Right ventricle myocardium inferior (tissue), 1 donor: ENCODE data around the gene PAK3. TPM values are rescaled to one million over a fixed set of nuclear protein-coding genes. Genes with fewer than 3 reads are reported as not detected.

ENCODE experiments used
- ATAC-seq: fragments of 200-7000 bp; cut with Tn5 transposase; one replicate; pipeline ENCODE4 v1.9.1; 2020; ENCODE audit warnings: mild to moderate bottlenecking, moderate library complexity
- DNase-seq: peaks from one replicate; pipeline ENCODE4 v3.0.0; 2021; ENCODE audit errors: missing footprints
- intact Hi-C: fragments of 100-400 bp; cut with DNase I; formaldehyde crosslinking; loops from one replicate; pipeline ENCODE4 v1.11.0; 2022
- long read RNA-seq: library from polyadenylated mRNA; unstranded; transcript quantifications from one replicate; pipeline ENCODE4 v2.0.0, GENCODE V29; 2021
- total RNA-seq: library from RNA; stranded (reverse); fragmentation: NEBNext Ultra II Directional; extraction: Animal tissue kit (Norgen Biotek cat#: 25700); gene quantifications from one replicate; pipeline ENCODE4 v1.2.1, GENCODE V29; 2021
- donor health status: DM: no; HTN: yes; CAD: no; lungs with severe emphysema.

PAK3 gene
- total RNA-seq: 0.60 TPM
- long read RNA-seq, partial matches to known transcripts: 1 of 2 reads
- long read RNA-seq, other reads (novel, unspliced or antisense): 1 of 2 reads

DNA sequence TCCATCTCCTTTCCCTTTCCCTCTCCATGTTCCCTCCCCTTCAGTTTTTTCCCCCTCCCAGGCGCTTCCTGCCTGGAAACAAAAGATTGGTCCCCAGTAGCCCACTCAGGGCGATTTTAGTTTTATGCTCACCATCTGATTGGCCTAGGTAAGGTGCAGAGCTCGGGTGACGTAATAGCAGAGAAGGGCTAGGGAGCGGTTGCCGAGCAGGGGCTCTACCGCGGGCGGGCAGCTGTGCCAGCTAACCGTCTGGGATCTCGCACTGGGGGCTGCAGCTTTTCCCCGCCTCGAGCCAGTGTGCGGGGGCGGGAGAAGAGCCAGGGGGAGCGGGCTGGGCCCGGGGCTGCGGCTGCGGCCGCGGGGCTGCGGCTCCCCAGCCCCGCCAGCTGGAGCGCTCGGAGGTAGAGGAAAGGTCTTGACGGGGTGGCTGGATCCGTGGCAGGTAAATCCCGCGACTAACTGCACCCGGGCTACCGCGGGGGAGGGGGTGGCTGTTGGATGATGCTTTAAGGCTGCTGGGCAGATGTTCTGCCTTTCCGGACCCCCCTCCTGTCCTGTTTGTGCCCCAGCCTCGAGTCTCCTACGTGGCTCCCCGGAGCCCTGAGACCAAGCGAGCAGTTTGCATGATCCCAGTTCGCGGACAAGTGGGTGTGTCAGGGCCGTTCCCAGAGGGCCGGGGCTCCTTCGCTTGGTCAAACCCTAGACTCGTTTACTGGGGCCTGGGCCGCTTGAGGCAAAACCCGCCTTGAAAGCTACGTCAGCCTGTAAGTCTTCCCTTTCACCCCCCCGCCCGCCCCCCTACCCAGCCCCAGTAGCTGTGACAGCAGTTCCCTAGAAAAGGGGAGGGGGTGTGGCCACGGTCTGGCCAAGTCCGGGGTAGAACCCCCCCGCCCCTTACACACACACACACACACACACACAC, at the start of gene PAK3:
Gene PAK3 (plus strand): TSS at position 218 of the 922 bp plus-strand sequence. CDS start 26,913 bp downstream, outside the sequence.
- intact Hi-C loops: no loop called here
- ATAC-seq (peak; percentile 92), DNase-seq (no peak)

DNA sequence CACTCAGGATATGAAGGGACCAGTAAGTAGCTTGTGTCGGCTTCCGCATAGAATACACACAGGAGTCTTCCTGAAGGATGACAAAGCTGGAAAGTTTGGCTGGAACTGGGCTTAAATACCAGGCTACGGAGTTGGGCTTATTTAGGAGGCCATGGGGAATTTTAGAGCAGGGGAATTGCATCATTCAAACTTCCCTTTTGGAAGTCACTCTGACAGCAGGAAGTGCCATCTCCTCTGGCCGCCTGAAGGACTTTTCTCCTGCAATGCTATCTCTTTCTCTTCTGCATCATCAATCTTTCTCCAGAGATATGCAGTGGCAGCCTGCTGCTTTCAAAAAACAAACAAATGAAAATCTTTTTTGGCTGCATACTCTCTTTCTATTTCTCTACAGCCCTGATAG, 48.4 kb upstream of the PAK3 start:
- intact Hi-C loops: no loop called here
- ATAC-seq: no peak

DNA sequence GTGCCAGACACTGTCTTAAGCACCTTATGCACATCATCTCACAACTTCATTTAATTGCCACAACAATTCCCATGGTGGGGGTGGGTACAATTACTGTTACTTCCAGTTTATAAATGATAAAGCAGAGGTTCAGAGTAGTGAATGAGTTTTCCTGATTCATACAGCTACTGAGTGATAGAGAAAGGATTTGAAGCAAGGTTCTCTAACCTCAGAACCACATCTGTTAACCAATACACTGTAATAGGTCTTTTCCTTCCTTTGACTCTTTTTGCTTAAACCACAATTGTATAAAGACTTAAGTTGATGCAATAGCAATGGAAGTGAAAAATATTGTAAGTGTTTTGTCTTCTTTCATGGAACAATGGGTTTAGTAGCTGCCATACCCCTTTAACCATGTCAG, 43.5 kb upstream of the PAK3 start:
- intact Hi-C loops: no loop called here
- ATAC-seq: no peak
- DNase-seq: no peak

More for the DNA sequence above, 48.4 kb upstream of the PAK3 start:
- no peak for DNase-seq

GRCh38 chrX:111071542-111072277, 24.3 kb upstream of the PAK3 start:
- DNase-seq: no peak
- intact Hi-C loops: no loop called here
- no peak for ATAC-seq

DNA sequence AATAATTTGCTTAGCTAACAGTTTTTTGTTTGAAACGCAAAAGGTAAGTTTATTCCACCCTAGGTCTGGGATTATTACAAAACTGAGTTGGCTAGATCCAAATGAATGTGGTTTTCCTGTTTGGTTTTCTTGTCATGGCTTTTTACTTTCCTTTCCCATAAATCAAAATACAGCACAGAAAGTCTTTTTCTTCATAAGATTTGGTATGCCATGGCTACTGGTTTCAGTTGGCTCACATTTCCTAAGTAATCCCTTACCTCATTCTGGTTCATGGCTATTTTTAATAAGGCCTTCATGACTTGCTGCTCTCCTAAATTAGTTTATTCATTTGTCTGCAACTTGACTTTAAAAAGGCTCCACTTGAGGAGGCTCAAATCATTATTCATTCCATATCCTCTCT, 12.9 kb upstream of the PAK3 start:
- intact Hi-C loops: no loop called here
- ATAC-seq (no peak), DNase-seq (no peak)

GRCh38 chrX:111086591-111087006, 9.4 kb upstream of the PAK3 start:
- DNase-seq (no peak), ATAC-seq (no peak)
- intact Hi-C loops: no loop called here

DNA sequence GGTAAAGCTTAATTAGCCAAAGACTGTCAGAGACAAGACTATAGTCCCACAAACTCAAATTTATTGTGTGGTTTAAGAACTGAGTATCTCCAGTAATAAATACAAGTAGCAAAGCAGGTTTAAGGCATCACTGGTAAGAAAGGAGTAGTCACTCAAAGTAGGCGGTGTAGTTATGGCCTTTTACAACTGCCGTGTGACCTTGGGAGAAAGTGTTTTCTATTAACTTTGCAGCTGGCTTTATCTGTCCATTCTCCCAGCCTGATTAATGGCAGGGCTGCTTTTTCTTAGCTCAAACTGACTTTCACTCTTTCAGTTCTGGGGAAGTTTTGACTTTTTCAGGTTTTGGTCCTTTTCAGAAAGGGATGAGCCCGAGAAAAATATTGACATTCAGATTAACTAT, 7.4 kb upstream of the PAK3 start:
- ATAC-seq: no peak
- DNase-seq: no peak
- intact Hi-C loops: no loop called here

DNA sequence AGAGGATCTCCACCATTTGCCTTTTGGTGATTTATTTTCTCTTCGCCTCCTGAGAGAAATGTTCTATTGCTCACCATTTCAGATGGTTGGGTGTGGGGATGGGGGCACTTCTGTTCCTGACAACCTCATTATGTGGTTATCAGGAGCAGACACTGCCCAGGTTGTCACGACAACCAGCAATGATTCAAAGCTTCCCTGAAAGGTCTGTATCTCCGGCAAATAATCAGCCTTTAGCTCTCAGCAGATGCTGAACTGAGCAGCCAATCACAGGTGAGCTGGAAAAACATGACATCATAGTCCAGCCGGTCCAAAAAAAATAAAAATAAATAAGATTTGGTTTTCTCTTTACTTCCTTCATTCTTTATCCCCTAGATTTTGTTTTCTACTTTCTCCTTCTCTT, 5.5 kb upstream of the PAK3 start:
- intact Hi-C loops: no loop called here
- DNase-seq: no peak
- ATAC-seq: no peak

DNA sequence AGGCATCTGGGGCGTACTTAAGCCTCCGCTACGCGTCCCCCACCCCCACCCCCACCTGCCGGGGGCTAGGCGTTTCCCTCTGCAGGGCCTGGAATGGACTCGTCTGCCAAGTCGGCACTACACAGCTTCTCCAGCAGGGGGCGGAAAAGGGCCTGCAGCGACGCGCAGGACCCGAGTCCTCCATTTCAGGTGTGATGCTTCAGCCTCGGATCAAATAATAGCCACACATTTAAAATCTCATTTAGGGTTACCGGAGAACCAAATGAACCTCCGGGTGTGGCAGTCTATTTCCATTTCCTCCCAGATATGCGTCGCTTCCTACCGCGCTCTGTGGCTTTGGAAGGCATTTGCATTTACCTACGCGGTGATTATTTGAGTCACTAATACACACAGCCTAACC, 2.9 kb downstream of the PAK3 start:
- DNase-seq (peak; percentile 42), ATAC-seq (no peak)
- intact Hi-C loops: no loop called here

GRCh38 chrX:111100191-111100590, 4.2 kb downstream of the PAK3 start:
- peak; percentile 30 for ATAC-seq
- DNase-seq: no peak
- intact Hi-C loops: no loop called here

GRCh38 chrX:111101580-111101979, 5.6 kb downstream of the PAK3 start:
- ATAC-seq (no peak), DNase-seq (no peak)
- intact Hi-C loops: no loop called here

DNA sequence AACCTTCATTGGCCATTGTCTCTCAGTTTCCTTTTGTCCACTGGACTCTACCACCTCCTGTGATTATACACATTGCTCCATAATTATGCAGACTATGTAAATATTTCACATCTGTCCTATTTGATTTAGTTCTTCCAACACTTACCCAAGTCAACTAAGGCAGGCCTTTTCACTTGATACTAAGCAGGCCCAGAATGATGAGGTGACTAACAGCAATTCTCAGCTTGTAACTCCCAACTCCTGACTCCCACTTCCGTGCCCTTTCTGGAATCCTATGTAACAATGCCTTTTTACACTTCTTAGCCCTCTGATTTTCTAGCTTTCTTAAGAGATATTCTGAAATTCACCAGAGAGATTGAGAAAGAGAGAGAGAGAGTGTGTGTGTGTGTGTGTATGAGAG, 6.6 kb downstream of the PAK3 start:
- intact Hi-C loops: no loop called here
- ATAC-seq: no peak
- no peak for DNase-seq

DNA sequence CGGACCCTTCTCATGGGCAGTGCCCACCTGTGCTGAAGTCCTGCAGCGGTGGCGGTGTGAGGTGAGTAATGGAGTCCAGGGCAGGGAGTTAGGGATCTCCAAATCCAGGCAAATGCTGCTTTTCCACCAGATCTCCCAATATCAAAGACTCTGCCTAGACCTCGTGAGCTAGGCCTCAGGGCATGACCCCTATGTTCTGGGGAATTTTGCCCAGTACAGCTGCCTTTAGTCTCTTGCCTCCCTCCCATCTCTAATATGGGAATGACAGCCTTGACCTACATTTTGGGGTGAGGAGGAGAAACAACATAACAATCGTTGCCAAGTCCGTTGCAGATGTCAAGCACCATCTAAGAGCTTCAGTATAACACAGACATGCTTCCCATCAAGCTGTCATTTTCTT, 7.3 kb downstream of the PAK3 start:
- intact Hi-C loops: no loop called here
- ATAC-seq (no peak), DNase-seq (no peak)

DNA sequence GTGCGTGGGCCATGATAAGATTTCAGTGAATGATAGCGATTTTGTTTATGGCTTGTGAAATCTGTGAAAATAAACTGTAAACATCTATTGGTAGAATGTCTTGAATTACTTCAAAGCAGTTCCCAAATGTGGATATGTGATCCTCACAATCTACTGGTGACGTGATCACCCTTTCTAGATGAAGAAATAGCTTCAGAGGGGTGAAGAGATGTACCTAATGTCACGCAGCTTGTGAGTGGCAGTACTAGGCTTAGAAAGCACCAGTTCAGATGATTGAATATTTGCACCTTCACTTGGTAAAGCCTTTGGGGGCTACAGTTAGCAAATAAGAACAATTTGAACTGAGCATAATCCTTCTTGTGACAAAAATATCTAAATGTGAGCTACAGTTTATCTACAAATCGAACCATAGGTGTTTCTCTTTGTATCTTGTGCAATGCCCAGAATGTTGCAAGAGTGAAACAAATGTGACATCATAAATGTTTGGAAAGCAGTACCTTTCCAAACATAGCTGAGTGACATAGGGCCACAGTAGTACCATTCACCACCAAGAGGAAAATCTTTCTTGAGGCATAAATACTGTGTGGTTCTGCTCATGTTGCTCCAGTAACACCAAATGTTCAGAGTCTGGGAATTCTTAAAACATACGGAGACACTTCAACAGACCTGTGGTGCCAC, 14.2 kb downstream of the PAK3 start:
- intact Hi-C loops: no loop called here
- no peak for ATAC-seq
- no peak for DNase-seq

DNA sequence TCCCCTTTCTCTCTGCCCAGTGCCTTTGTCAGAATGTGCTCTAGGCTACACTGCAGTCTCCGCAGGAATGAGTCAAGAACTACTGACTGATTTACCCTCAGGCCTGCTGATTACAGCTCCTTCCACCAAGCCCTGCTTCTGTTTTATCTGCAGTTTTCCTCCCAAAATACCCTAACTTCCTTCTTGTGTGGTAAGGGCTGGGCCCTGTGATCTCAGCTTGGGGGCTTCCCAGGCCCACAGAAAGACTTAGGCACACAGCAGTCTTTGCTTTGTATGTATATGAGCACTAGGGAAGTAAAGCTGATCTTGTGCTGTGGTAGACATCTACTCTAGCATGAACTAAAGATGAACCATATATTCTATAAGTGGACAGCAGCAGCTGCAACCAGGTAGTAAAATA, 18.8 kb downstream of the PAK3 start:
- no peak for ATAC-seq
- DNase-seq: no peak
- intact Hi-C loops: no loop called here

GRCh38 chrX:111116666-111117065, 20.7 kb downstream of the PAK3 start:
- DNase-seq (no peak), ATAC-seq (no peak)
- intact Hi-C loops: no loop called here

- DNase-seq (no peak), ATAC-seq (no peak)
- intact Hi-C loops: no loop called here
These were observed 23.4 kb downstream of the PAK3 start for GRCh38 chrX:111119341-111119740.

DNA sequence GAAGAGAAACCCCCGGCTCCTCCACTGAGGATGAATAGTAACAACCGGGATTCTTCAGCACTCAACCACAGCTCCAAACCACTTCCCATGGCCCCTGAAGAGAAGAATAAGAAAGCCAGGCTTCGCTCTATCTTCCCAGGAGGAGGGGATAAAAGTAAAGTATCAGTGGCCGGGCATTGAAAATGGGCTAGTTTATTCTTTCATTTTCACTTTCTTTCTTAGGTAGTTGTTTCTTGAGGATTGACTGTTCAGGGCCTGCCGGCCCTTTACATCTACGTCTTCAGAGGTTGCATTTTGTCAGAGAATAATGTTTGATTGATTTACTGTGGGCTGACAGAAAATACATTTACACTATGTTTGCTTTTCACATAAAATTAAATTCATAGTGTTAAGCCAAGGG, 27.1 kb downstream of the PAK3 start:
- DNase-seq (no peak), ATAC-seq (no peak)
- intact Hi-C loops: no loop called here

DNA sequence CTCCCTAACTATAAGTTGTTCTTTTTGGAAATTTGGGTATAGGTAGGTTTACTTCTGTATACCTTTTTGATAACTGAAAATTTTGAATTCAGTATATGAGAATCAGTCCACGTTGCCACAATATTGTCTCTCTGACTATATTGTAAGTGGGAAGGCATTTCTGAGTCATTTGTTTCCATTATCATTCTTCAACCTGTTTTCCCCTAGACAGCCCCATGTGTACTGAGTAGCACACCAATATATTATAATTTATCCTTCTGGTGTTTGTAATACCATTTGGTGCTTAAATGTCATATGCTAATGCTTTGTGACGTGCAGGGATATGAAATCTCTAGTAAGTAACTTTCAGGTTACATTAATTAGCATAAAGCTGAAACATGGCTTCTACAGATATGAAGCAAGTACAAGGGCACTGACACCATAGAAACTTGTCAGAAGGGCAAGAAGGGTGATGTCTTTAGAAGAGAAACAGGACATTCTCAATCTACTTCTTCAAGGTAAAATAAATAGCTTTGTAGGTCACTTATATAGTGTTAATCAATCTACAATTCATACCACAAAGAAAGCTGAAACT, 27.7 kb downstream of the PAK3 start:
- ATAC-seq: no peak
- intact Hi-C loops: no loop called here
- DNase-seq: no peak
